ENCODE results near the gene XRCC4. TPM values are rescaled to one million over a fixed set of nuclear protein-coding genes. Genes with fewer than 3 reads are reported as not detected.

Gene XRCC4
- total and polyA plus RNA-seq, 2 of the 8 experiments (the other 6 are each of a cell fraction or from before 2014, with no cell fraction given) = 3.0 to 8.3 TPM

GRCh38 chr5:83092619-83093018 is 15.3 kb downstream of the XRCC4 start:
- H3K18ac ChIP-seq (ENCODE audit: extremely low read depth, low read length) = no peak overlapping the region
- H4K5ac ChIP-seq (ENCODE audit: insufficient read length, low read depth, low read length) = no peak overlapping the region
- WGBS, 2 experiments (ENCODE audit: extremely low coverage in 1 of 2, insufficient coverage in 1 of 2, insufficient read length in 1 of 2, insufficient replicate concordance in 2 of 2, low coverage in 1 of 2, low lambda C conversion rate in 2 of 2, missing lambda C conversion rate in 1 of 2) = 86% methylated on average over 2 of the region's 2 CpGs; no CpG with 5 or more reads in 1 of the 2 experiments
- no peak overlapping the region for H3K4ac ChIP-seq (replicated peaks; ENCODE audit: insufficient read length, low read depth, low read length)
- no peak overlapping the region for H2BK12ac ChIP-seq (ENCODE audit: low read depth, low read length)
- H4K20me1 ChIP-seq (replicated peaks in 1 of 2; ENCODE audit: control insufficient read depth in 1 of 2, insufficient read depth in 2 of 2, low read length in 2 of 2) = no peaks in the 10 kb centered on the region
- no peak overlapping the region for H2BK20ac ChIP-seq (ENCODE audit: low read length)
- H3K36me3 ChIP-seq (ENCODE audit: control insufficient read depth in 2 of 4, insufficient read depth in 4 of 4, low read length in 3 of 4) = peaks cover 0 to 6% (median 0%) of the 10 kb centered on the region in 4 experiments; a peak in 2 of 8 replicates
- no peaks in the 10 kb centered on the region for H3K79me1 ChIP-seq (ENCODE audit: low read depth, low read length)
- H2AK5ac ChIP-seq (ENCODE audit: low read depth, low read length) = no peak overlapping the region
- no peak overlapping the region for H2AFZ ChIP-seq (ENCODE audit: low read length)
- H3K4me3 ChIP-seq (ENCODE audit: extremely low read depth in 1 of 4, insufficient read depth in 2 of 4, low read depth in 3 of 4, low read length in 4 of 4) = no peak overlapping the region
- H3K14ac ChIP-seq (ENCODE audit: insufficient read length) = no peak overlapping the region
- no peaks in the 10 kb centered on the region for H3K79me2 ChIP-seq (ENCODE audit: control insufficient read depth in 1 of 2, insufficient read depth in 2 of 2, low read length in 2 of 2)
- no peak overlapping the region for H2BK5ac ChIP-seq (ENCODE audit: low read depth, low read length)
- H3K9me3 ChIP-seq (ENCODE audit: insufficient read depth in 2 of 2, low read depth in 1 of 2, low read length in 1 of 2) = peaks cover 0 to 16% of the 10 kb centered on the region in 2 experiments; a peak in 2 of 4 replicates
- H3K56ac ChIP-seq (replicated peaks; ENCODE audit: insufficient read length, low read depth, low read length) = no peak overlapping the region
- no peak overlapping the region for H4K91ac ChIP-seq (replicated peaks; ENCODE audit: insufficient read length, low read length)
- no peak overlapping the region for H3K9ac ChIP-seq (replicated peaks in 1 of 4; ENCODE audit: extremely low read depth in 1 of 4, low read depth in 3 of 4, low read length in 3 of 4)
- DNase-seq (ENCODE audit: low read depth in 1 of 2, low spot score in 2 of 2) (no peak), FAIRE-seq (no peak)
- no peaks in the 10 kb centered on the region for H3K4me1 ChIP-seq (replicated peaks in 1 of 4; ENCODE audit: control insufficient read depth in 3 of 4, insufficient read depth in 4 of 4, low read length in 3 of 4)
- no peak overlapping the region for H4K8ac ChIP-seq (ENCODE audit: extremely low read depth, insufficient read depth, low read length)
- H3K27me3 ChIP-seq (replicated peaks in 1 of 4; ENCODE audit: control insufficient read depth in 3 of 4, extremely low read depth in 1 of 4, insufficient read depth in 3 of 4, low read length in 3 of 4) = no peaks in the 10 kb centered on the region
- H3K23ac ChIP-seq (ENCODE audit: insufficient read length) = no peak overlapping the region
- no peaks in the 10 kb centered on the region; the same call in 1 of the 2 replicates for H3K23me2 ChIP-seq (ENCODE audit: low read depth, low read length)
- no peak overlapping the region for H2BK120ac ChIP-seq (replicated peaks; ENCODE audit: low read depth, low read length)
- no peak overlapping the region for H3K27ac ChIP-seq (ENCODE audit: low read depth, low read length)
- H3K4me2 ChIP-seq (ENCODE audit: insufficient read depth in 1 of 2, low read depth in 2 of 2, low read length in 2 of 2) = no peak overlapping the region
- no peak overlapping the region for H2BK15ac ChIP-seq (ENCODE audit: low read length)
- POLR2A ChIA-PET (ENCODE audit: partially characterized antibody) = interaction anchor here (0.7 kb wide), 1 partner anchor 12 kb away, joined by 3 read pairs; no protein-coding TSS in a partner anchor
- TF ChIP-seq SRF (IDR thresholded peaks at IDR 0.05; ENCODE audit: low read depth, low read length) = no peak
- TF ChIP-seq NRF1 (IDR thresholded peaks at IDR 0.05; ENCODE audit: low read depth, low read length) = no peak
- TF ChIP-seq JUN (IDR thresholded peaks at IDR 0.05; ENCODE audit: low read depth, low read length) = no peak
- no peak for TF ChIP-seq HDAC6 (IDR thresholded peaks at IDR 0.05; ENCODE audit: low read depth, low read length)
- no peak for TF ChIP-seq TBP (IDR thresholded peaks at IDR 0.05; ENCODE audit: low read depth, low read length)
- no peak for TF ChIP-seq TAF7 (optimal IDR thresholded peaks at IDR 0.05; ENCODE audit: borderline replicate concordance, low read depth, low read length)
- no peak for TF ChIP-seq SP4 (IDR thresholded peaks at IDR 0.05; ENCODE audit: low read length)
- TF ChIP-seq SUZ12 (IDR thresholded peaks at IDR 0.05; ENCODE audit: low read length) = no peak
- TF ChIP-seq BCL11A (IDR thresholded peaks at IDR 0.05; ENCODE audit: low read depth in 2 of 2, low read length in 2 of 2) = no peak
- CTCF ChIA-PET (ENCODE audit: partially characterized antibody) = interaction anchor here (0.8 to 1.0 kb wide), 2 partner anchors 297 to 746 kb away, joined by 3 read pairs; no protein-coding TSS in a partner anchor
